ENCODE measurements around the gene ATP5PD. TPM values are rescaled to one million over a fixed set of nuclear protein-coding genes. Genes with fewer than 3 reads are reported as not detected.
A peak's percentile ranks its signal among the peaks of the same experiment; 100 is the strongest.

ATP5PD gene
- total RNA-seq, 5 donors from 2014 or later (not counting 1 experiment from before 2014, with no cell fraction given): 115 to 170 (median 139) TPM

DNA sequence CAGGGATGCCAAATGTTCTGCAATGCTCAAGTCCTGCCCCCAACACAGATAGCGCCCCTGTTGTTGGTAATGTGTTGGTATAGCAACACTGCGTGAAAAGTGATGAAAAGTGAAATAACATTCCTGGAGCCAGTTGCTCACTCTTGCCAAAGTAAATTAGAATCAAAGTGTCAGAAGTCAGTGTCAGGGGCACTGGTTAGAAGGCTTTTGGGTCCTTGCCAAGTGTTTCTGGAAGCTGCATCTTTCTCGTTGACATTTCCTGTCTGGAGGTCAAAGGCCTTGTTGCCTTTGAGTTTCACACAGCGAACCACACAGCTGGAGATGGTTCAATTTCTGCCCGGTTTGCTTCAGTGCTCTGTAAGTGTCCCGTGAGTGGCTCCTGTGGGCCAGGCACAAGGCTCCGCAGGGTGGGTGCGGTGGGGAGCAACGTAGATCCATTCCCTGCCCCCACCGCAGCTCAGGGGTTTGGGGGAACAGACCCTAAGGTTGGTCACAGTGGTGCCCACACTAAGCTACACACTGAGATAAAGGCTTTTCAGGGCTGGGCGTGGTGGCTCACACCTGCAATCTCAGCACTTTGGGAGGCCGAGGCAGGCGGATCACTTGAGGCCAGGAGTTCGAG is 37.4 kb upstream of the ATP5PD start:
- H3K4me1 Mint-ChIP-seq: peaks cover 34 to 46% (median 45%) of the 10 kb centered on the region in 3 donors
- no peaks in the 10 kb centered on the region for H3K9me3 Mint-ChIP-seq
- H3K27me3 ChIP-seq (replicated peaks in 1 of 2; ENCODE audit: control insufficient read depth in 2 of 2, extremely low read depth in 1 of 2, insufficient read depth in 2 of 2, low read length in 1 of 2): peaks cover 0 to 6% of the 10 kb centered on the region in 2 experiments
- H3K4me3 ChIP-seq (ENCODE audit: control insufficient read depth in 1 of 2, extremely low read depth in 1 of 2, low read length in 1 of 2): no peak overlapping the region
- H3K4me1 ChIP-seq (ENCODE audit: control insufficient read depth in 1 of 2, extremely low read depth in 1 of 2, insufficient read depth in 2 of 2, low read length in 2 of 2): peaks cover 12 to 40% of the 10 kb centered on the region in 2 experiments
- ChIA-PET POLR2A (no interaction called here), CTCF (no interaction called here)
- H3K36me3 Mint-ChIP-seq: no peaks in the 10 kb centered on the region
- peak in 3 of 4 experiments; percentile 22 to 49 (median 30) for ATAC-seq (replicated peaks in 1 of 4)
- H3K27ac ChIP-seq (ENCODE audit: low read length): peak overlapping the region; percentile 61
- peak overlapping the region; percentile 80 to 81 for H3K27ac Mint-ChIP-seq
- no peaks in the 10 kb centered on the region for H3K9me3 ChIP-seq
- peak overlapping the region in 1 of 3 donors; percentile 40 for H3K4me3 Mint-ChIP-seq
- no peaks in the 10 kb centered on the region for H3K27me3 Mint-ChIP-seq
- WGBS (ENCODE audit: insufficient coverage): 56% methylated on average over 8 of the region's 14 CpGs
- no peaks in the 10 kb centered on the region for H3K36me3 ChIP-seq (ENCODE audit: control insufficient read depth in 2 of 2, extremely low read depth in 1 of 2, insufficient read depth in 1 of 2, low read length in 1 of 2)
- DNase-seq: peak in 19 of 35 experiments; percentile 16 to 65 (median 36)

- Mint-ChIP-seq H3K9me3 (no peaks in the 10 kb centered on the region), H3K27ac (peak overlapping the region in 1 of 2 donors; percentile 71), H3K4me3 (no peak overlapping the region), H3K27me3 (no peaks in the 10 kb centered on the region), H3K36me3 (no peaks in the 10 kb centered on the region), H3K4me1 (peaks cover 34 to 47% (median 36%) of the 10 kb centered on the region in 3 donors)
- DNase-seq (no peak), ATAC-seq (replicated peaks in 1 of 4) (no peak)
- Histone ChIP-seq H3K36me3 (ENCODE audit: control insufficient read depth in 2 of 2, extremely low read depth in 1 of 2, insufficient read depth in 1 of 2, low read length in 1 of 2) (no peaks in the 10 kb centered on the region), H3K27me3 (replicated peaks in 1 of 2; ENCODE audit: control insufficient read depth in 2 of 2, extremely low read depth in 1 of 2, insufficient read depth in 2 of 2, low read length in 1 of 2) (peaks cover 0 to 19% of the 10 kb centered on the region in 2 experiments), H3K9me3 (no peaks in the 10 kb centered on the region), H3K4me3 (ENCODE audit: control insufficient read depth in 1 of 2, extremely low read depth in 1 of 2, low read length in 1 of 2) (no peak overlapping the region), H3K4me1 (ENCODE audit: control insufficient read depth in 1 of 2, extremely low read depth in 1 of 2, insufficient read depth in 2 of 2, low read length in 2 of 2) (peaks cover 6 to 41% of the 10 kb centered on the region in 2 experiments), H3K27ac (ENCODE audit: low read length) (no peak overlapping the region)
- POLR2A ChIA-PET: no interaction called here
- 85% methylated on average over 2 of the region's 6 CpGs for WGBS (ENCODE audit: insufficient coverage)
- CTCF ChIA-PET: no interaction called here
Observed at GRCh38 chr17:75082683-75083082, 35.9 kb upstream of the ATP5PD start.

GRCh38 chr17:75081611-75082540 is 35.1 kb upstream of the ATP5PD start:
- 88% methylated on average over 10 of the region's 13 CpGs for WGBS (ENCODE audit: insufficient coverage)
- ChIA-PET POLR2A (interaction anchor here in 1 of 2 donors (0.7 kb wide), 1 partner anchor 67 kb away, joined by 3 read pairs; no protein-coding TSS in a partner anchor), CTCF (interaction anchor here in 1 of 2 donors (0.7 kb wide), 1 partner anchor 44 kb away, joined by 3 read pairs; no protein-coding TSS in a partner anchor)
- DNase-seq: no peak
- H3K27me3 ChIP-seq (replicated peaks in 1 of 2; ENCODE audit: control insufficient read depth in 2 of 2, extremely low read depth in 1 of 2, insufficient read depth in 2 of 2, low read length in 1 of 2): peaks cover 0 to 20% of the 10 kb centered on the region in 2 experiments
- Mint-ChIP-seq H3K36me3 (no peaks in the 10 kb centered on the region), H3K27me3 (no peaks in the 10 kb centered on the region), H3K4me1 (peaks cover 27 to 47% (median 35%) of the 10 kb centered on the region in 3 donors), H3K9me3 (no peaks in the 10 kb centered on the region), H3K27ac (no peak overlapping the region), H3K4me3 (no peak overlapping the region)
- no peak overlapping the region for H3K27ac ChIP-seq (ENCODE audit: low read length)
- no peaks in the 10 kb centered on the region for H3K36me3 ChIP-seq (ENCODE audit: control insufficient read depth in 2 of 2, extremely low read depth in 1 of 2, insufficient read depth in 1 of 2, low read length in 1 of 2)
- no peak overlapping the region for H3K4me3 ChIP-seq (ENCODE audit: control insufficient read depth in 1 of 2, extremely low read depth in 1 of 2, low read length in 1 of 2)
- no peak for ATAC-seq (replicated peaks in 1 of 4)
- H3K4me1 ChIP-seq (ENCODE audit: control insufficient read depth in 1 of 2, extremely low read depth in 1 of 2, insufficient read depth in 2 of 2, low read length in 2 of 2): peaks cover 6 to 41% of the 10 kb centered on the region in 2 experiments
- H3K9me3 ChIP-seq: no peaks in the 10 kb centered on the region

DNA sequence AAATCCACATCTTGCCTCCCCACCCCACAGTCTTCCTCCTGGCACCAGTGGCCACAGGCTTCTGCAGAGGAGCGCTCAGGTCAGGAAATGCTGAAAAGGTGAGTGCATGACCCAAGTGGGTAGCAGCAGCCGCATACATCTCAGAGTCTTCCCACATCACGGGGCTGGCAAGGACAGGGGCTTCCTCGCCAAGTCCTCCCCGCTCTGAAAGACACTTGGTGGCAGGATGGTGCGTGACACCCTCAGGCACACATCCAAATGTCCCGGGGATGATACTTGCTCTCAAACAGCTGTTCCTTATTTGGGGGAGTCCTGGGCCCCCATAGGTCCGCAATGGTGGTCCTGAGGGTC is 32.2 kb upstream of the ATP5PD start:
- Mint-ChIP-seq H3K36me3 (no peaks in the 10 kb centered on the region), H3K4me3 (peak overlapping the region in 1 of 3 donors; percentile 13), H3K4me1 (peaks cover 10 to 34% (median 26%) of the 10 kb centered on the region in 3 donors), H3K27me3 (no peaks in the 10 kb centered on the region), H3K27ac (peak overlapping the region; percentile 16 to 39), H3K9me3 (no peaks in the 10 kb centered on the region)
- no peak overlapping the region for H3K4me3 ChIP-seq (ENCODE audit: control insufficient read depth in 1 of 2, extremely low read depth in 1 of 2, low read length in 1 of 2)
- no peaks in the 10 kb centered on the region for H3K36me3 ChIP-seq (ENCODE audit: control insufficient read depth in 2 of 2, extremely low read depth in 1 of 2, insufficient read depth in 1 of 2, low read length in 1 of 2)
- no peaks in the 10 kb centered on the region for H3K9me3 ChIP-seq
- H3K27ac ChIP-seq (ENCODE audit: low read length): no peak overlapping the region
- peaks cover 4 to 36% of the 10 kb centered on the region in 2 experiments for H3K4me1 ChIP-seq (ENCODE audit: control insufficient read depth in 1 of 2, extremely low read depth in 1 of 2, insufficient read depth in 2 of 2, low read length in 2 of 2)
- POLR2A ChIA-PET: no interaction called here
- WGBS (ENCODE audit: insufficient coverage): 89% methylated on average over 5 of the region's 8 CpGs
- DNase-seq (no peak), ATAC-seq (replicated peaks in 1 of 4) (no peak)
- CTCF ChIA-PET: no interaction called here
- H3K27me3 ChIP-seq (replicated peaks in 1 of 2; ENCODE audit: control insufficient read depth in 2 of 2, extremely low read depth in 1 of 2, insufficient read depth in 2 of 2, low read length in 1 of 2): peaks cover 0 to 20% of the 10 kb centered on the region in 2 experiments

DNA sequence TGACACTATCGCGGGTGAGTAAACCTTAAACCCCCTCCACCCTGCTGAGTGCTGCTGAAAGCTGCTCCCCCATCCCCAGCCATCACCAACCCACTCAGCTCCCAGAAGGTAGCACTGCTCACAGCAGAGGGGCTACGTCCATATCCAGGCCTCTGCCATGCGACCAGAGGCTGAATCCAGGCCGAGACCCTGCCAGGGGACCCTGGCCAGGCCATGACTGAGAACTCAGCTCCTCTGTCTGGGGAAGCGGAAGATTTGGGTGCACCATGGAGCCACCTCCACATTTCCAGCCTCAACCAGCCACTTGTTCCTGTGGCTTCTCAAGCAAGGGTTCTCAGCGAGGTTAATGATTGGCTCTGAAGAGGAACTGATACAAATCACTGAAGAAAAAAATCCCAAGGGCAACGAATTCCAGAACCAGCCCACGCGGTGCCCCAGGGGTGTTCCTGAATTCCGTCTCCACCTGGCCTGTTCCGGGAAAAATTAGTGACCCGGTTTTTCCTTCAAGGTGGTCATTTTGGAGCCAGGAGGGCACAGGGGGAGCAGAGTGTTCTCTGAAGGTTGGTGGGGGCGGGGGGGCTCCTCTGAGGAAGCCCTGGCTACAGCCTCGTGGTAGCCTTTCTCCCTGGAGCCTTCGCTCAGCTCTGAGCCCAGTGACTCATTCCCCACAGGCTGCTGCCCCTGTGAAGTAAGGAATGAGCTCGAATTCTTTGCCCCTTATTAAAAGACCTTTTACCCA is 31.7 kb upstream of the ATP5PD start:
- WGBS (ENCODE audit: insufficient coverage): 94% methylated on average over 9 of the region's 17 CpGs
- no peaks in the 10 kb centered on the region for H3K9me3 Mint-ChIP-seq
- DNase-seq (no peak), ATAC-seq (replicated peaks in 1 of 4) (peak in 2 of 4 experiments; percentile 17 to 27)
- Histone ChIP-seq H3K27me3 (replicated peaks in 1 of 2; ENCODE audit: control insufficient read depth in 2 of 2, extremely low read depth in 1 of 2, insufficient read depth in 2 of 2, low read length in 1 of 2) (peaks cover 0 to 20% of the 10 kb centered on the region in 2 experiments), H3K4me1 (ENCODE audit: control insufficient read depth in 1 of 2, extremely low read depth in 1 of 2, insufficient read depth in 2 of 2, low read length in 2 of 2) (peaks cover 2 to 32% of the 10 kb centered on the region in 2 experiments), H3K9me3 (no peaks in the 10 kb centered on the region), H3K27ac (ENCODE audit: low read length) (no peak overlapping the region), H3K4me3 (ENCODE audit: control insufficient read depth in 1 of 2, extremely low read depth in 1 of 2, low read length in 1 of 2) (no peak overlapping the region), H3K36me3 (ENCODE audit: control insufficient read depth in 2 of 2, extremely low read depth in 1 of 2, insufficient read depth in 1 of 2, low read length in 1 of 2) (no peaks in the 10 kb centered on the region)
- ChIA-PET CTCF (interaction anchor here in 1 of 2 donors (0.6 kb wide), 1 partner anchor 107 kb away, joined by 3 read pairs; no protein-coding TSS in a partner anchor), POLR2A (no interaction called here)
- H3K4me3 Mint-ChIP-seq: peak overlapping the region in 2 of 3 donors; percentile 3 to 77
- peaks cover 6 to 30% (median 22%) of the 10 kb centered on the region in 3 donors for H3K4me1 Mint-ChIP-seq
- H3K27me3 Mint-ChIP-seq: no peaks in the 10 kb centered on the region
- no peaks in the 10 kb centered on the region for H3K36me3 Mint-ChIP-seq
- H3K27ac Mint-ChIP-seq: peak overlapping the region; percentile 39 to 82
